ENCODE data around the gene LRRC4C. TPM values are rescaled to one million over a fixed set of nuclear protein-coding genes. Genes with fewer than 3 reads are reported as not detected.

LRRC4C gene
- total RNA-seq, 1 experiment from 2014 or later = not detected

DNA sequence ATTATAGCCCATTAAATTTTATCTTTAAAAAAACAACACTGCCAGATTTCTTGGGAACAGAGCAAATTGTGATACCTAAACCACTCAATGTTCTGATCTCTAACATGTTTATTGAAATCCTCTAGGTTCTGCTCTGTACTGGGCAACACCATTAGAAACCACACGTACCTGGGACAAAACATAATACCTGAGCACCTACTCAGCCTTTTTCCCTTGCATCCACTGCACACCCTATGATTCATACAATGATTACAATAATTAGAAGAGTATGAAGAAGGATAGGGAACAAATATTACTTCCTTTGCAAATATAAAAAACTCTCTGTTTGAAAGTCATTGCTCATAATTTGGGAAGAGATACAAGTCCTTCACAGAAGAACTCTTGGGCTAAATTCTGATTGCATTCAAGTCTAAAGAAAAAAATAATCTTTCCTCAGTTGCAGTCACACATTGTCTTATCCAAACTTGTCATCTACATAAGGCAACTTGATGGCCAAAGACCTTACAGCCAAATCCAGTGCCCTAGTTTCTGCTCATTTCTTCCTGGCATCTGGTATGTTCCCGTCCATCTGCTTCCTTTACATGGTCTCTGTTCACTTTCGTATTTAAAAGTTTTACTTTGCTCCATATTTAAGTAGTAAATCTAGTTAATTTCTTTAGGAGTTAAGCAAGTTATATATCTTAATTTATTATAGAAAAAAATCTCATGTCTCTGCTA is 407.4 kb downstream of the LRRC4C start:
- H3K27me3 ChIP-seq (ENCODE audit: low read length) = no peaks in the 10 kb centered on the region
- H2AFZ ChIP-seq (ENCODE audit: low read length) = no peak overlapping the region
- DNase-seq (no peak), ATAC-seq (no peak)
- no peaks in the 10 kb centered on the region for H3K4me1 ChIP-seq (ENCODE audit: insufficient read depth, low read length)
- ChIA-PET CTCF (no interaction called here), POLR2A (ENCODE audit: unreplicated experiment) (no interaction called here)
- BruUV-seq (replicated peaks) = no TSS peak
- no peak overlapping the region for H3K27ac ChIP-seq (ENCODE audit: low read length)
- intact Hi-C loops (cut with micrococcal nuclease) = no loop called here
- no peak overlapping the region for H3K4me2 ChIP-seq (ENCODE audit: low read length)
- no peaks in the 10 kb centered on the region for H3K36me3 ChIP-seq (ENCODE audit: low read depth, low read length)
- H3K9ac ChIP-seq (ENCODE audit: low read length) = no peak overlapping the region
- no peaks in the 10 kb centered on the region for H3K9me2 ChIP-seq (replicated peaks; ENCODE audit: low read length)
- TF ChIP-seq CTCF (conservative IDR thresholded peaks at IDR 0.05; ENCODE audit: low read depth, low read length) = no peak
- TF ChIP-seq EZH2phosphoT487 (IDR thresholded peaks at IDR 0.05; ENCODE audit: borderline replicate concordance, low read length) = no peak
- no peak for TF ChIP-seq EZH2 (IDR thresholded peaks at IDR 0.05; ENCODE audit: low read length, unreplicated experiment)
- H3F3A ChIP-seq (ENCODE audit: low read length, unreplicated experiment) = no peaks in the 10 kb centered on the region
- no peaks in the 10 kb centered on the region for H3K9me3 ChIP-seq (ENCODE audit: low read length)
- H3K4me3 ChIP-seq (ENCODE audit: low read length) = no peak overlapping the region
- no peaks in the 10 kb centered on the region for H3K79me2 ChIP-seq (ENCODE audit: low read length)
- no peaks in the 10 kb centered on the region for H4K20me1 ChIP-seq (ENCODE audit: low read length)

DNA sequence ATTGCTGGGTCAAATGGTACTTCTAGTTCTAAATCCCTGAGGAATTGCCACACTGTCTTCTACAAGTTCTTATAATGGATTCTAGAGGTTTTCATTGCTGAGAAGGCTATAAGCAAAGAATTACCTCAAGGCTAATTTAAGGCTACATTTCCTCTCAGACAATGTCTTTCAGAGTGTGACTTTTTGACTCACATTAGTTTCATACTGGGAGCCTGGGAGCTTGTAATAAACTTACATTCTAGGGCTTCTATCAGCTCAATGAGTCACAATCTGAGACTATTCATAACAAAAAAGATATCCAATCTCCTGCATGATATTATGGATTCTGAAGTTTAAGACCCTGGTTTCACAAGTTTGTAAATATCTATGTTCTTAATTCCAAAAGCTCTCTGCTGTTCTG is 408.7 kb downstream of the LRRC4C start:
- no peak overlapping the region for H3K4me3 ChIP-seq (ENCODE audit: low read length)
- no peak overlapping the region for H3K9ac ChIP-seq (ENCODE audit: low read length)
- CTCF ChIA-PET = no interaction called here
- DNase-seq (no peak), ATAC-seq (no peak)
- H4K20me1 ChIP-seq (ENCODE audit: low read length) = no peaks in the 10 kb centered on the region
- no peak overlapping the region for H3K27ac ChIP-seq (ENCODE audit: low read length)
- POLR2A ChIA-PET (ENCODE audit: unreplicated experiment) = no interaction called here
- H2AFZ ChIP-seq (ENCODE audit: low read length) = no peak overlapping the region
- no peaks in the 10 kb centered on the region for H3F3A ChIP-seq (ENCODE audit: low read length, unreplicated experiment)
- no peaks in the 10 kb centered on the region for H3K79me2 ChIP-seq (ENCODE audit: low read length)
- no peak overlapping the region for H3K4me2 ChIP-seq (ENCODE audit: low read length)
- no peaks in the 10 kb centered on the region for H3K27me3 ChIP-seq (ENCODE audit: low read length)
- no peaks in the 10 kb centered on the region for H3K9me2 ChIP-seq (replicated peaks; ENCODE audit: low read length)
- intact Hi-C loops (cut with micrococcal nuclease) = no loop called here
- BruUV-seq (replicated peaks) = no TSS peak
- H3K4me1 ChIP-seq (ENCODE audit: insufficient read depth, low read length) = no peaks in the 10 kb centered on the region
- no peaks in the 10 kb centered on the region for H3K36me3 ChIP-seq (ENCODE audit: low read depth, low read length)
- TF ChIP-seq CTCF (conservative IDR thresholded peaks at IDR 0.05; ENCODE audit: low read depth, low read length) = no peak
- TF ChIP-seq EZH2phosphoT487 (IDR thresholded peaks at IDR 0.05; ENCODE audit: borderline replicate concordance, low read length) = no peak
- no peak for TF ChIP-seq EZH2 (IDR thresholded peaks at IDR 0.05; ENCODE audit: low read length, unreplicated experiment)
- no peaks in the 10 kb centered on the region for H3K9me3 ChIP-seq (ENCODE audit: low read length)

- Histone ChIP-seq H3K9me3 (ENCODE audit: low read length) (no peaks in the 10 kb centered on the region), H3K36me3 (ENCODE audit: low read depth, low read length) (no peaks in the 10 kb centered on the region), H3K79me2 (ENCODE audit: low read length) (no peaks in the 10 kb centered on the region), H2AFZ (ENCODE audit: low read length) (no peak overlapping the region), H4K20me1 (ENCODE audit: low read length) (no peaks in the 10 kb centered on the region), H3K27me3 (ENCODE audit: low read length) (no peaks in the 10 kb centered on the region), H3K9me2 (replicated peaks; ENCODE audit: low read length) (no peaks in the 10 kb centered on the region), H3K27ac (ENCODE audit: low read length) (no peak overlapping the region), H3K4me1 (ENCODE audit: insufficient read depth, low read length) (no peaks in the 10 kb centered on the region), H3K4me2 (ENCODE audit: low read length) (no peak overlapping the region), H3K9ac (ENCODE audit: low read length) (no peak overlapping the region), H3K4me3 (ENCODE audit: low read length) (no peak overlapping the region), H3F3A (ENCODE audit: low read length, unreplicated experiment) (no peaks in the 10 kb centered on the region)
- no TSS peak for BruUV-seq (replicated peaks)
- intact Hi-C loops (cut with micrococcal nuclease) = no loop called here
- ChIA-PET CTCF (no interaction called here), POLR2A (ENCODE audit: unreplicated experiment) (no interaction called here)
- DNase-seq (no peak), ATAC-seq (no peak)
- TF ChIP-seq CTCF (conservative IDR thresholded peaks at IDR 0.05; ENCODE audit: low read depth, low read length) = no peak
- TF ChIP-seq EZH2phosphoT487 (IDR thresholded peaks at IDR 0.05; ENCODE audit: borderline replicate concordance, low read length) = no peak
- TF ChIP-seq EZH2 (IDR thresholded peaks at IDR 0.05; ENCODE audit: low read length, unreplicated experiment) = no peak
These were observed 412.2 kb downstream of the LRRC4C start for GRCh38 chr11:41047229-41047628.
